GM12864 (cell line): ENCODE results near the gene PLXNC1.
A peak's percentile ranks its signal among the peaks of the same experiment; 100 is the strongest.

ENCODE experiments used
- DNase-seq: peaks from one replicate; pipeline ENCODE4 v3.0.0-alpha.2; 2011; ENCODE audit warnings: low read depth
- H3K4me3 ChIP-seq: 2 replicates; pipeline ENCODE4 v1.5.1; 2011; ENCODE audit warnings: mild to moderate bottlenecking, low read depth, low read length, control low read depth
- CTCF ChIP-seq: IDR thresholded peaks from 2 replicates; pipeline ENCODE4 v1.5.1; 2011; ENCODE audit warnings: low read depth, mild to moderate bottlenecking, moderate library complexity, low read length, control low read depth, inconsistent platforms; ENCODE audit errors: missing control alignments

PLXNC1 gene

GRCh38 chr12:94240171-94240570, 91.8 kb downstream of the PLXNC1 start:
- DNase-seq: peak; percentile 83
- no peak for TF ChIP-seq CTCF
- no peak overlapping the region for H3K4me3 ChIP-seq

GRCh38 chr12:94242901-94243300, 94.5 kb downstream of the PLXNC1 start:
- DNase-seq: no peak
- no peak for TF ChIP-seq CTCF
- H3K4me3 ChIP-seq: no peak overlapping the region

- DNase-seq: peak; percentile 52
- TF ChIP-seq CTCF: no peak
- H3K4me3 ChIP-seq: no peak overlapping the region
These were observed 96.1 kb downstream of the PLXNC1 start for GRCh38 chr12:94244165-94245133.

- TF ChIP-seq CTCF: no peak
- no peak for DNase-seq
- H3K4me3 ChIP-seq: no peak overlapping the region
These were observed 97.4 kb downstream of the PLXNC1 start for GRCh38 chr12:94245631-94246383.

- H3K4me3 ChIP-seq: no peak overlapping the region
- TF ChIP-seq CTCF: no peak
- no peak for DNase-seq
These were observed 98.9 kb downstream of the PLXNC1 start for GRCh38 chr12:94247246-94247645.

- H3K4me3 ChIP-seq: no peak overlapping the region
- no peak for TF ChIP-seq CTCF
- DNase-seq: no peak
These were observed 100.2 kb downstream of the PLXNC1 start for GRCh38 chr12:94248582-94248981.
